Right atrium auricular region (tissue), 2 donors: ENCODE data around the gene OTUB2. TPM values are rescaled to one million over a fixed set of nuclear protein-coding genes. Genes with fewer than 3 reads are reported as not detected.

Experiments used
- DNase-seq: peaks from one replicate; pipeline ENCODE4 v3.0.0-alpha.2; 2019; ENCODE audit warnings: low spot score
- H3K27ac ChIP-seq, 2 donors: fragments of 200-600 bp; sonication (generic); 1 replicate in 1 of 2; 2 replicates in 1 of 2; pipeline ENCODE4 v1.5.1; 2016 to 2019
- H3K27me3 ChIP-seq, 2 donors: fragments of 200-600 bp; sonication (generic); one replicate each; pipeline versions ENCODE4 v1.5.1 to v1.6.0; 2017 to 2019
- H3K36me3 ChIP-seq: fragments of 200-600 bp; sonication (generic); one replicate; pipeline ENCODE4 v1.5.1; 2016
- H3K4me1 ChIP-seq, 2 donors: fragments of 200-600 bp; sonication (generic); one replicate each; pipeline versions ENCODE4 v1.5.1 to v1.6.0; 2017 to 2019
- H3K4me3 ChIP-seq, 2 donors: fragments of 200-600 bp; sonication (generic); 1 replicate in 1 of 2; 2 replicates in 1 of 2; pipeline ENCODE4 v1.5.1; 2017 to 2019; ENCODE audit warnings: mild to moderate bottlenecking in 1 of 2, moderate library complexity in 1 of 2
- H3K9me3 ChIP-seq, 2 donors: fragments of 200-600 bp; sonication (generic); one replicate each; pipeline ENCODE4 v1.5.1; 2019
- CTCF ChIP-seq, 2 donors: fragments of 200-600 bp; sonication (generic); IDR thresholded peaks; one replicate each; pipeline ENCODE4 v1.5.1; 2019; ENCODE audit warnings: antibody characterized with exemption in 2 of 2
- total RNA-seq, 2 donors: library from RNA; depleted of rRNA; stranded (reverse); fragments of >200 nt; gene quantifications; one replicate each; pipeline ENCODE4 v1.1.0, GENCODE V29; 2016

OTUB2 gene
- total RNA-seq, 2 donors from 2014 or later: 0.43 to 0.48 TPM

- Histone ChIP-seq H3K9me3 (no peaks in the 10 kb centered on the region), H3K4me3 (no peak overlapping the region), H3K4me1 (peaks cover 0 to 34% of the 10 kb centered on the region in 2 donors), H3K27ac (no peak overlapping the region), H3K27me3 (no peaks in the 10 kb centered on the region), H3K36me3 (no peaks in the 10 kb centered on the region)
- TF ChIP-seq CTCF (IDR thresholded peaks at IDR 0.05): no peak
- DNase-seq: no peak
Measured at GRCh38 chr14:93998871-93999403, 27.2 kb upstream of the OTUB2 start.

- Histone ChIP-seq H3K4me3 (no peak overlapping the region), H3K27ac (no peak overlapping the region), H3K9me3 (no peaks in the 10 kb centered on the region), H3K27me3 (no peaks in the 10 kb centered on the region), H3K36me3 (no peaks in the 10 kb centered on the region), H3K4me1 (peaks cover 0 to 33% of the 10 kb centered on the region in 2 donors)
- no peak for TF ChIP-seq CTCF (IDR thresholded peaks at IDR 0.05)
- DNase-seq: no peak
Measured at GRCh38 chr14:93999573-93999972, 26.6 kb upstream of the OTUB2 start.

GRCh38 chr14:94000267-94000666 is 25.9 kb upstream of the OTUB2 start:
- H3K27ac ChIP-seq: no peak overlapping the region
- H3K4me3 ChIP-seq: no peak overlapping the region
- H3K36me3 ChIP-seq: no peaks in the 10 kb centered on the region
- no peak for TF ChIP-seq CTCF (IDR thresholded peaks at IDR 0.05)
- H3K9me3 ChIP-seq: no peaks in the 10 kb centered on the region
- DNase-seq: no peak
- peaks cover 0 to 27% of the 10 kb centered on the region in 2 donors for H3K4me1 ChIP-seq
- no peaks in the 10 kb centered on the region for H3K27me3 ChIP-seq

- TF ChIP-seq CTCF (IDR thresholded peaks at IDR 0.05): no peak
- DNase-seq: no peak
- Histone ChIP-seq H3K27ac (no peak overlapping the region), H3K4me3 (no peak overlapping the region), H3K4me1 (peaks cover 0 to 19% of the 10 kb centered on the region in 2 donors), H3K9me3 (no peaks in the 10 kb centered on the region), H3K27me3 (no peaks in the 10 kb centered on the region), H3K36me3 (no peaks in the 10 kb centered on the region)
Measured at GRCh38 chr14:94001016-94001415, 25.1 kb upstream of the OTUB2 start.

- Histone ChIP-seq H3K4me3 (no peak overlapping the region), H3K36me3 (no peaks in the 10 kb centered on the region)
- peak; percentile 96 to 98 for TF ChIP-seq CTCF (IDR thresholded peaks at IDR 0.05)
Measured at GRCh38 chr14:94001501-94002396, 24.4 kb upstream of the OTUB2 start.

More at GRCh38 chr14:94001501-94002396, 24.4 kb upstream of the OTUB2 start:
- Histone ChIP-seq H3K4me1 (peaks cover 0 to 12% of the 10 kb centered on the region in 2 donors), H3K27ac (no peak overlapping the region), H3K9me3 (no peaks in the 10 kb centered on the region), H3K27me3 (no peaks in the 10 kb centered on the region)
- no peak for DNase-seq
